ENCODE measurements around the gene ARHGAP26. TPM values are rescaled to one million over a fixed set of nuclear protein-coding genes. Genes with fewer than 3 reads are reported as not detected.

The ARHGAP26 gene
- total and polyA plus RNA-seq, 2 experiments from 2014 or later, result 9.5 to 16.8 TPM

DNA sequence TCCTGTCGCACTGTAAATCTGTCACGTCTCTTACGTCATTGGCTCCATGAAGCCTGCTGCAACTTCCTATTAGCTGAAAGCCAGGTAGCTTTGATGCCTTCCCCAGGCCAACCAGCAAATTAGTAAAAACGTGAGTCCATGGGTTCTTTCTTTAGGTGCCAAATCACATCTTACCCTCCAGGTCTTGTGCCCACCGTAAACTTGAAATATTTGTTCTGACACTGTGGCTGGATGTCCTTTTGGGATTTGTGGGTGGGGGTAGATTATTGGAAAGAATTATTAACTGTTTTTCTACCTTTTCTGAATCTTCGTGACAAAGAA is 460.5 kb downstream of the ARHGAP26 start:
- ATAC-seq (no peak), DNase-seq (ENCODE audit: low spot score) (no peak)
- Histone ChIP-seq H3K4me2 (no peak overlapping the region), H3K27me3 (ENCODE audit: insufficient read depth) (no peaks in the 10 kb centered on the region), H2AFZ (no peak overlapping the region), H3K9me2 (ENCODE audit: insufficient read depth) (no peaks in the 10 kb centered on the region), H3K4me3 (no peak overlapping the region), H3K27ac (ENCODE audit: low read depth) (no peak overlapping the region), H3F3A (replicated peaks; ENCODE audit: low read depth) (no peaks in the 10 kb centered on the region), H3K36me3 (ENCODE audit: insufficient read depth) (no peaks in the 10 kb centered on the region), H4K20me1 (replicated peaks; ENCODE audit: insufficient read depth) (no peaks in the 10 kb centered on the region), H3K79me2 (replicated peaks; ENCODE audit: insufficient read depth) (no peaks in the 10 kb centered on the region), H3K4me1 (ENCODE audit: insufficient read depth) (no peaks in the 10 kb centered on the region)
- H3K27me3 Mint-ChIP-seq (ENCODE audit: insufficient read depth, low read depth, poor library complexity), result no peaks in the 10 kb centered on the region
- peaks cover 11% of the 10 kb centered on the region for H3K4me1 Mint-ChIP-seq
- no peak for TF ChIP-seq POLR2AphosphoS5 (IDR thresholded peaks at IDR 0.05; ENCODE audit: low read depth)
- no peak for TF ChIP-seq EZH2phosphoT487 (IDR thresholded peaks at IDR 0.05; ENCODE audit: unreplicated experiment)
- TF ChIP-seq, protein P1, sequence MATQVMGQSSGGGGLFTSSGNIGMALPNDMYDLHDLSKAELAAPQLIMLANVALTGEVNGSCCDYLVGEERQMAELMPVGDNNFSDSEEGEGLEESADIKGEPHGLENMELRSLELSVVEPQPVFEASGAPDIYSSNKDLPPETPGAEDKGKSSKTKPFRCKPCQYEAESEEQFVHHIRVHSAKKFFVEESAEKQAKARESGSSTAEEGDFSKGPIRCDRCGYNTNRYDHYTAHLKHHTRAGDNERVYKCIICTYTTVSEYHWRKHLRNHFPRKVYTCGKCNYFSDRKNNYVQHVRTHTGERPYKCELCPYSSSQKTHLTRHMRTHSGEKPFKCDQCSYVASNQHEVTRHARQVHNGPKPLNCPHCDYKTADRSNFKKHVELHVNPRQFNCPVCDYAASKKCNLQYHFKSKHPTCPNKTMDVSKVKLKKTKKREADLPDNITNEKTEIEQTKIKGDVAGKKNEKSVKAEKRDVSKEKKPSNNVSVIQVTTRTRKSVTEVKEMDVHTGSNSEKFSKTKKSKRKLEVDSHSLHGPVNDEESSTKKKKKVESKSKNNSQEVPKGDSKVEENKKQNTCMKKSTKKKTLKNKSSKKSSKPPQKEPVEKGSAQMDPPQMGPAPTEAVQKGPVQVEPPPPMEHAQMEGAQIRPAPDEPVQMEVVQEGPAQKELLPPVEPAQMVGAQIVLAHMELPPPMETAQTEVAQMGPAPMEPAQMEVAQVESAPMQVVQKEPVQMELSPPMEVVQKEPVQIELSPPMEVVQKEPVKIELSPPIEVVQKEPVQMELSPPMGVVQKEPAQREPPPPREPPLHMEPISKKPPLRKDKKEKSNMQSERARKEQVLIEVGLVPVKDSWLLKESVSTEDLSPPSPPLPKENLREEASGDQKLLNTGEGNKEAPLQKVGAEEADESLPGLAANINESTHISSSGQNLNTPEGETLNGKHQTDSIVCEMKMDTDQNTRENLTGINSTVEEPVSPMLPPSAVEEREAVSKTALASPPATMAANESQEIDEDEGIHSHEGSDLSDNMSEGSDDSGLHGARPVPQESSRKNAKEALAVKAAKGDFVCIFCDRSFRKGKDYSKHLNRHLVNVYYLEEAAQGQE (IDR thresholded peaks at IDR 0.05; ENCODE audit: unreplicated experiment), result no peak
- no peaks in the 10 kb centered on the region for H3K9me3 Mint-ChIP-seq
- H3K4me3 Mint-ChIP-seq, result no peak overlapping the region
- no peak overlapping the region for H3K27ac Mint-ChIP-seq
- no peaks in the 10 kb centered on the region for H3K36me3 Mint-ChIP-seq (ENCODE audit: low read depth)

DNA sequence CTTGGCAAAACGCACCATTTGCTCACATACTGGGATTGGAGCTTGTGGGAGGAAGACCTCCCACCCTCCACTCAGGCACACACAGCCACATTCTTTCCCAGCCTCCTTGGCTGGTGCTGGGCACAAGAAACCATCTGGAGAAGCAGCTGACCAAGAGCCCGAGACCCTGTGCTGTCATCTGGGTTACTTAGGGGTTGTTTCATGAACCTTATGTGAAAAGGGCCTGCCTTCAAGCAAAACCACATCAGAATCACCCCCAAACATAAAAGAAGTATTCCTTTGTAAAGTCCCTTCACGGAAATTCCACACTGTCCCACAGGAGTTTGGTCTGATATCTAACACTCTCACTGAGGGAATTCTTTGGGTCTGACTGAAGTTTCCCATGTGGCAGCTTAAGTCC is 461.2 kb downstream of the ARHGAP26 start:
- no peak overlapping the region for H3K27ac ChIP-seq (ENCODE audit: low read depth)
- H3K9me2 ChIP-seq (ENCODE audit: insufficient read depth), result no peaks in the 10 kb centered on the region
- H3F3A ChIP-seq (replicated peaks; ENCODE audit: low read depth), result no peaks in the 10 kb centered on the region
- no peak for DNase-seq (ENCODE audit: low spot score)
- H3K4me3 Mint-ChIP-seq, result no peak overlapping the region
- H2AFZ ChIP-seq, result no peak overlapping the region
- H3K79me2 ChIP-seq (replicated peaks; ENCODE audit: insufficient read depth), result no peaks in the 10 kb centered on the region
- H3K4me1 ChIP-seq (ENCODE audit: insufficient read depth), result no peaks in the 10 kb centered on the region
- no peak overlapping the region for H3K27ac Mint-ChIP-seq
- no peaks in the 10 kb centered on the region for H3K9me3 Mint-ChIP-seq
- no peaks in the 10 kb centered on the region for H3K36me3 ChIP-seq (ENCODE audit: insufficient read depth)
- no peaks in the 10 kb centered on the region for H4K20me1 ChIP-seq (replicated peaks; ENCODE audit: insufficient read depth)
- H3K27me3 ChIP-seq (ENCODE audit: insufficient read depth), result no peaks in the 10 kb centered on the region
- H3K27me3 Mint-ChIP-seq (ENCODE audit: insufficient read depth, low read depth, poor library complexity), result no peaks in the 10 kb centered on the region
- no peak for ATAC-seq
- H3K4me3 ChIP-seq, result no peak overlapping the region
- no peaks in the 10 kb centered on the region for H3K36me3 Mint-ChIP-seq (ENCODE audit: low read depth)
- no peak overlapping the region for H3K4me2 ChIP-seq
- peaks cover 11% of the 10 kb centered on the region for H3K4me1 Mint-ChIP-seq
- TF ChIP-seq, protein P1 (IDR thresholded peaks at IDR 0.05; ENCODE audit: unreplicated experiment), result no peak
- TF ChIP-seq STAT1 (IDR thresholded peaks at IDR 0.05; ENCODE audit: unreplicated experiment) (no peak), EZH2 (IDR thresholded peaks at IDR 0.05; ENCODE audit: low read depth, unreplicated experiment) (no peak), ZNF114 (CRISPR knock-in tag; IDR thresholded peaks at IDR 0.05) (no peak), JUNB (IDR thresholded peaks at IDR 0.05; ENCODE audit: unreplicated experiment) (no peak), NANOG (IDR thresholded peaks at IDR 0.05; ENCODE audit: borderline replicate concordance) (no peak), EZH2phosphoT487 (IDR thresholded peaks at IDR 0.05; ENCODE audit: unreplicated experiment) (no peak), POLR2AphosphoS5 (IDR thresholded peaks at IDR 0.05; ENCODE audit: low read depth) (no peak)
- TF ChIP-seq, protein P2, sequence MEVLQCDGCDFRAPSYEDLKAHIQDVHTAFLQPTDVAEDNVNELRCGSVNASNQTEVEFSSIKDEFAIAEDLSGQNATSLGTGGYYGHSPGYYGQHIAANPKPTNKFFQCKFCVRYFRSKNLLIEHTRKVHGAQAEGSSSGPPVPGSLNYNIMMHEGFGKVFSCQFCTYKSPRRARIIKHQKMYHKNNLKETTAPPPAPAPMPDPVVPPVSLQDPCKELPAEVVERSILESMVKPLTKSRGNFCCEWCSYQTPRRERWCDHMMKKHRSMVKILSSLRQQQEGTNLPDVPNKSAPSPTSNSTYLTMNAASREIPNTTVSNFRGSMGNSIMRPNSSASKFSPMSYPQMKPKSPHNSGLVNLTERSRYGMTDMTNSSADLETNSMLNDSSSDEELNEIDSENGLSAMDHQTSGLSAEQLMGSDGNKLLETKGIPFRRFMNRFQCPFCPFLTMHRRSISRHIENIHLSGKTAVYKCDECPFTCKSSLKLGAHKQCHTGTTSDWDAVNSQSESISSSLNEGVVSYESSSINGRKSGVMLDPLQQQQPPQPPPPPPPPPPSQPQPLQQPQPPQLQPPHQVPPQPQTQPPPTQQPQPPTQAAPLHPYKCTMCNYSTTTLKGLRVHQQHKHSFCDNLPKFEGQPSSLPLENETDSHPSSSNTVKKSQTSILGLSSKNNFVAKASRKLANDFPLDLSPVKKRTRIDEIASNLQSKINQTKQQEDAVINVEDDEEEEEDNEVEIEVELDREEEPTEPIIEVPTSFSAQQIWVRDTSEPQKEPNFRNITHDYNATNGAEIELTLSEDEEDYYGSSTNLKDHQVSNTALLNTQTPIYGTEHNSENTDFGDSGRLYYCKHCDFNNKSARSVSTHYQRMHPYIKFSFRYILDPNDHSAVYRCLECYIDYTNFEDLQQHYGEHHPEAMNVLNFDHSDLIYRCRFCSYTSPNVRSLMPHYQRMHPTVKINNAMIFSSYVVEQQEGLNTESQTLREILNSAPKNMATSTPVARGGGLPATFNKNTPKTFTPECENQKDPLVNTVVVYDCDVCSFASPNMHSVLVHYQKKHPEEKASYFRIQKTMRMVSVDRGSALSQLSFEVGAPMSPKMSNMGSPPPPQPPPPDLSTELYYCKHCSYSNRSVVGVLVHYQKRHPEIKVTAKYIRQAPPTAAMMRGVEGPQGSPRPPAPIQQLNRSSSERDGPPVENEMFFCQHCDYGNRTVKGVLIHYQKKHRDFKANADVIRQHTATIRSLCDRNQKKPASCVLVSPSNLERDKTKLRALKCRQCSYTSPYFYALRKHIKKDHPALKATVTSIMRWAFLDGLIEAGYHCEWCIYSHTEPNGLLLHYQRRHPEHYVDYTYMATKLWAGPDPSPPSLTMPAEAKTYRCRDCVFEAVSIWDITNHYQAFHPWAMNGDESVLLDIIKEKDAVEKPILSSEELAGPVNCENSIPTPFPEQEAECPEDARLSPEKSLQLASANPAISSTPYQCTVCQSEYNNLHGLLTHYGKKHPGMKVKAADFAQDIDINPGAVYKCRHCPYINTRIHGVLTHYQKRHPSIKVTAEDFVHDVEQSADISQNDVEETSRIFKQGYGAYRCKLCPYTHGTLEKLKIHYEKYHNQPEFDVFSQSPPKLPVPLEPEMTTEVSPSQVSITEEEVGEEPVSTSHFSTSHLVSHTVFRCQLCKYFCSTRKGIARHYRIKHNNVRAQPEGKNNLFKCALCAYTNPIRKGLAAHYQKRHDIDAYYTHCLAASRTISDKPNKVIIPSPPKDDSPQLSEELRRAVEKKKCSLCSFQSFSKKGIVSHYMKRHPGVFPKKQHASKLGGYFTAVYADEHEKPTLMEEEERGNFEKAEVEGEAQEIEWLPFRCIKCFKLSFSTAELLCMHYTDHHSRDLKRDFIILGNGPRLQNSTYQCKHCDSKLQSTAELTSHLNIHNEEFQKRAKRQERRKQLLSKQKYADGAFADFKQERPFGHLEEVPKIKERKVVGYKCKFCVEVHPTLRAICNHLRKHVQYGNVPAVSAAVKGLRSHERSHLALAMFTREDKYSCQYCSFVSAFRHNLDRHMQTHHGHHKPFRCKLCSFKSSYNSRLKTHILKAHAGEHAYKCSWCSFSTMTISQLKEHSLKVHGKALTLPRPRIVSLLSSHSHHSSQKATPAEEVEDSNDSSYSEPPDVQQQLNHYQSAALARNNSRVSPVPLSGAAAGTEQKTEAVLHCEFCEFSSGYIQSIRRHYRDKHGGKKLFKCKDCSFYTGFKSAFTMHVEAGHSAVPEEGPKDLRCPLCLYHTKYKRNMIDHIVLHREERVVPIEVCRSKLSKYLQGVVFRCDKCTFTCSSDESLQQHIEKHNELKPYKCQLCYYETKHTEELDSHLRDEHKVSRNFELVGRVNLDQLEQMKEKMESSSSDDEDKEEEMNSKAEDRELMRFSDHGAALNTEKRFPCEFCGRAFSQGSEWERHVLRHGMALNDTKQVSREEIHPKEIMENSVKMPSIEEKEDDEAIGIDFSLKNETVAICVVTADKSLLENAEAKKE (CRISPR knock-in tag; IDR thresholded peaks at IDR 0.05), result no peak

Data from GM23338 (cell line).